Caco-2 (cell line): ENCODE results near the gene CACNA1S. TPM values are rescaled to one million over a fixed set of nuclear protein-coding genes. Genes with fewer than 3 reads are reported as not detected.

Experiments
- BruUV-seq: library from RNA; stranded (reverse); fragments of 400-500 nt; replicated peaks from 2 replicates; lab custom pipeline; 2021; lab: Mats Ljungman, UMichigan
- CTCF ChIA-PET: fragments of 300-600 bp; sonication (Branson Sonifier 250); formaldehyde crosslinking; loops from one replicate; lab custom pipeline; 2022; ENCODE audit warnings: antibody characterized with exemption; lab: Charles Lee
- POLR2A ChIA-PET: fragments of 300-600 bp; sonication (Branson Sonifier 250); formaldehyde crosslinking; loops from one replicate; lab custom pipeline; 2022; ENCODE audit warnings: antibody characterized with exemption; lab: Charles Lee
- DNase-seq, 2 experiments: peaks; one replicate each; pipeline versions ENCODE4 v3.0.0 to v3.0.0-alpha.2; 2020 to 2022
- H3K27me3 ChIP-seq: replicated peaks from 2 replicates; pipeline ENCODE4 v1.6.0; 2011; ENCODE audit warnings: low read length; ENCODE audit not compliant: control insufficient read depth, insufficient read depth
- H3K36me3 ChIP-seq: 2 replicates; pipeline ENCODE4 v1.5.1; 2011; ENCODE audit warnings: low read length; ENCODE audit not compliant: control insufficient read depth, insufficient read depth
- H3K4me1 ChIP-seq: fragments of 250-450 bp; sonication (Bioruptor Pico); 2 replicates; pipeline ENCODE4 v1.5.1; 2020; ENCODE audit warnings: mild to moderate bottlenecking
- H3K4me3 ChIP-seq: 2 replicates; pipeline ENCODE4 v1.5.1; 2011; ENCODE audit warnings: low read depth, mild to moderate bottlenecking, control low read depth, low read length
- H3K9me3 ChIP-seq: fragments of 250-450 bp; sonication (Bioruptor Pico); 2 replicates; pipeline ENCODE4 v1.5.1; 2020; ENCODE audit warnings: mild to moderate bottlenecking, moderate library complexity
- H3K27ac Mint-ChIP-seq: one replicate; pipeline ENCODE4 v1.8.0; 2022; ENCODE audit warnings: mixed read lengths; ENCODE audit not compliant: unreplicated experiment
- H3K27me3 Mint-ChIP-seq: one replicate; pipeline ENCODE4 v1.8.0; 2022; ENCODE audit warnings: mixed read lengths; ENCODE audit not compliant: insufficient read depth, unreplicated experiment
- H3K36me3 Mint-ChIP-seq: one replicate; pipeline ENCODE4 v1.8.0; 2022; ENCODE audit warnings: mild to moderate bottlenecking, mixed read lengths; ENCODE audit not compliant: insufficient read depth, unreplicated experiment
- H3K4me1 Mint-ChIP-seq: one replicate; pipeline ENCODE4 v1.8.0; 2022; ENCODE audit warnings: low read depth, mixed read lengths; ENCODE audit not compliant: unreplicated experiment
- H3K4me3 Mint-ChIP-seq: one replicate; pipeline ENCODE4 v1.8.0; 2022; ENCODE audit warnings: mild to moderate bottlenecking, moderate library complexity, mixed read lengths; ENCODE audit not compliant: unreplicated experiment
- H3K9me3 Mint-ChIP-seq: one replicate; pipeline ENCODE4 v1.8.0; 2022; ENCODE audit warnings: mixed read lengths; ENCODE audit not compliant: unreplicated experiment
- intact Hi-C: fragments of 100-400 bp; cut with micrococcal nuclease; formaldehyde crosslinking; loops from one replicate; pipeline ENCODE4 v1.10.0; 2022; ENCODE audit not compliant: unreplicated experiment
- total RNA-seq: library from RNA; stranded (reverse); gene quantifications from 2 replicates; pipeline ENCODE4 v1.2.3, GENCODE V29; 2022
- TF ChIP-seq, protein P1 (sequence below), 2 experiments: fragments of 200-600 bp in 1 of 2; IDR thresholded peaks; 1 replicate in 1 of 2; 2 replicates in 1 of 2; pipeline versions ENCODE4 v1.5.1 to v1.8.0; 2011 to 2022; ENCODE audit warnings: antibody characterized with exemption in 1 of 2, control low read depth in 1 of 2, inconsistent platforms in 1 of 2, low read depth in 1 of 2, low read length in 1 of 2, mild to moderate bottlenecking in 1 of 2, moderate library complexity in 1 of 2; ENCODE audit not compliant: insufficient read depth in 1 of 2, severe bottlenecking in 1 of 2, unreplicated experiment in 1 of 2

The CACNA1S gene
- total RNA-seq, 1 experiment from 2014 or later, result 0.07 TPM

DNA sequence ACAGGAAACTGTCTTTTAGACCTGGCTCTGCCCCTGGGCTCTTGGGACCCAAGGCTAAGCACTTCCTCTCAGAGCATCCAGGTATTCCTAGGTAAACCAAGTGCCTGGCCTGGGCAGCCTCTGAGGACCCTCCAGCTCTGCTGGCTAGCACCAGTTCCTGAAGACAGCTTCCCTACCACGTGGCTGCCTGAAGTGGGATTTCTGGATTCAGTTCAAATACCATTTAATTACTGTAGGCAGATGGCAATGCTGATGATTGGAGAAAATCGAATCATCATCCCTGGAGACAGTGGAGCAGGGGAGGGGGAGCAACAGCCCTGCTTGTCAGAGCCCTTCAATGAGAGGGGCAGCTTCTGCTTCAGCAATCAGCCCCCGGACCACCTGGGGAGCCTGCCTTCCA is 100.6 kb downstream of the CACNA1S start:
- H3K27me3 Mint-ChIP-seq, result no peaks in the 10 kb centered on the region
- no TSS peak for BruUV-seq
- H3K9me3 ChIP-seq, result no peaks in the 10 kb centered on the region
- no peaks in the 10 kb centered on the region for H3K36me3 Mint-ChIP-seq
- intact Hi-C loops, result no loop called here
- H3K27ac Mint-ChIP-seq, result no peak overlapping the region
- TF ChIP-seq, protein P1, sequence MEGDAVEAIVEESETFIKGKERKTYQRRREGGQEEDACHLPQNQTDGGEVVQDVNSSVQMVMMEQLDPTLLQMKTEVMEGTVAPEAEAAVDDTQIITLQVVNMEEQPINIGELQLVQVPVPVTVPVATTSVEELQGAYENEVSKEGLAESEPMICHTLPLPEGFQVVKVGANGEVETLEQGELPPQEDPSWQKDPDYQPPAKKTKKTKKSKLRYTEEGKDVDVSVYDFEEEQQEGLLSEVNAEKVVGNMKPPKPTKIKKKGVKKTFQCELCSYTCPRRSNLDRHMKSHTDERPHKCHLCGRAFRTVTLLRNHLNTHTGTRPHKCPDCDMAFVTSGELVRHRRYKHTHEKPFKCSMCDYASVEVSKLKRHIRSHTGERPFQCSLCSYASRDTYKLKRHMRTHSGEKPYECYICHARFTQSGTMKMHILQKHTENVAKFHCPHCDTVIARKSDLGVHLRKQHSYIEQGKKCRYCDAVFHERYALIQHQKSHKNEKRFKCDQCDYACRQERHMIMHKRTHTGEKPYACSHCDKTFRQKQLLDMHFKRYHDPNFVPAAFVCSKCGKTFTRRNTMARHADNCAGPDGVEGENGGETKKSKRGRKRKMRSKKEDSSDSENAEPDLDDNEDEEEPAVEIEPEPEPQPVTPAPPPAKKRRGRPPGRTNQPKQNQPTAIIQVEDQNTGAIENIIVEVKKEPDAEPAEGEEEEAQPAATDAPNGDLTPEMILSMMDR (IDR thresholded peaks at IDR 0.05; ENCODE audit: insufficient read depth in 1 of 2, low read depth in 1 of 2, low read length in 1 of 2, severe bottlenecking in 1 of 2, unreplicated experiment in 1 of 2), result no peak
- H3K9me3 Mint-ChIP-seq, result no peaks in the 10 kb centered on the region
- no peak overlapping the region for H3K4me3 Mint-ChIP-seq
- no peak overlapping the region for H3K4me3 ChIP-seq
- ChIA-PET CTCF (no interaction called here), POLR2A (no interaction called here)
- no peaks in the 10 kb centered on the region for H3K27me3 ChIP-seq
- H3K4me1 ChIP-seq, result no peaks in the 10 kb centered on the region
- DNase-seq, result no peak
- no peaks in the 10 kb centered on the region for H3K4me1 Mint-ChIP-seq
- no peaks in the 10 kb centered on the region for H3K36me3 ChIP-seq

DNA sequence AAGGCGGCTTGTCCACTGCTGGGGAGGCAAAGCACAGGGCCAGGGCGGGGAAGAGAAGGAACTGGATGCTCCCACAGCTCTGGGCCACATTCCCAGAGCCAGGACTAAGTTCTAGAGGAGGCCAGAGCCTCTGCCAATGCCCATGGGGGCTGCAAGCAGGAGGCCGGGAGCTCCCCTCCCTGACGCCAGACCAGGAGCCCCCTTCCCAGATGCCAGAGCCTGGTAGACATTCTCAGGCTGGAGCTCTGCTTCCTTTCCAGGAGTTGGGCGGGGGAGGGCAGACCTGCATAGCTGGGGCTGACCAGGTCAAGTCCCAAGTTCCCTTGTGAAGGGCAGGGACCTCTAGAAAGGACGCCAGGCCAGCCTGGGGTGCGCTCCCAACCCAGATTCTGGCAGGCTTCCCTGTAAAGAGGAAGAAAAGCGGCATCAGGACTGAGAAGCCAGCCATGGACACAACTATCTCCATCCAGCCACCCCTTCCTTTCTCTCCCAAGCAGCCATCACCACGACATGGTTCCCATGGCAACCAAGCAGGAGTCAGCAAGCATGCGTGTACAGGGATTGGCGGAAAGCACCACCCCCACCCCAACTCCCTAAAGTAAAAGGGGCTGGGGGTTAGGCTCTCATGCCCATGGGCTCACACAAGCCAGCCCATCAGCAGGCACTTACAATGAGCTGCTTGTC is 102.1 kb downstream of the CACNA1S start:
- H3K36me3 Mint-ChIP-seq, result no peaks in the 10 kb centered on the region
- no peak for DNase-seq
- H3K27me3 Mint-ChIP-seq, result no peaks in the 10 kb centered on the region
- no peak overlapping the region for H3K4me3 Mint-ChIP-seq
- H3K4me3 ChIP-seq, result no peak overlapping the region
- H3K36me3 ChIP-seq, result no peaks in the 10 kb centered on the region
- no peaks in the 10 kb centered on the region for H3K9me3 ChIP-seq
- no peaks in the 10 kb centered on the region for H3K27me3 ChIP-seq
- no peak overlapping the region for H3K27ac Mint-ChIP-seq
- no TSS peak for BruUV-seq
- POLR2A ChIA-PET, result no interaction called here
- TF ChIP-seq, protein P1 (IDR thresholded peaks at IDR 0.05; ENCODE audit: insufficient read depth in 1 of 2, low read depth in 1 of 2, low read length in 1 of 2, severe bottlenecking in 1 of 2, unreplicated experiment in 1 of 2), result no peak
- no peaks in the 10 kb centered on the region for H3K9me3 Mint-ChIP-seq
- H3K4me1 Mint-ChIP-seq, result no peaks in the 10 kb centered on the region
- CTCF ChIA-PET, result no interaction called here
- H3K4me1 ChIP-seq, result no peaks in the 10 kb centered on the region
- intact Hi-C loops, result no loop called here

DNA sequence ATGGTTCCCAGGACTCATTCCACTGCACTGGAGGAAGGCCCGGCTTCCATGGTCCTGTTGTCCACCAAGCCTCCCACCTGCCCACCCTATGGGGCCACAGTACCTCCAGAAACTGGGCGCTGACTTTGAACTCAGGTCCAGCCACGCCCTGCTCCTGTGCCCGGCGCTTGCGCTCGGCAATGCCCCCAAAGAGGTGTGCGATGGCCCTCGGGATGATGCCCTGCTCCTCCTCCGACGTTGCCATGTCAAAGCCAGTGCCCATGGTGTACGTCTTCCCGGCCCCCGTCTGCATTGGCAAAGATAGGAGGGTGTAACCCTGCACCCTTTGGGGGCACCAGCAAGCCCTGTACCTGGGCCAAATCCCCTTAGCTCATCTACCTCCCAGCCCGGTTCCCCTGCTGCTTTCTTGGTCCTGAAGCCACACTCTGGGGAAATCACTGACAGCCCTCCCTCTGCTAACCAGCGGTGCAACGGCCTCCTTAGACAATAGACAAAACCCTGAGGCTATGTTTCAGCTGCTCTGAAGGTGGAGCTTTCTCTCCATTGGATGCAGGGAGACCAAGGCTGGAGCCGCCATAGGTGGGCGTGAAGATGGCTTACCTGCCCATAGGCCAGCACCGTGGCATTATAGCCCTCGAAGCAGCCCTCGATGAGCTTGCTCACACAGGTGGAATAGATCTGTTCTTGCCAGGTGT is 103.4 kb downstream of the CACNA1S start:
- Histone ChIP-seq H3K36me3 (no peaks in the 10 kb centered on the region), H3K27me3 (no peaks in the 10 kb centered on the region), H3K4me3 (no peak overlapping the region), H3K4me1 (no peaks in the 10 kb centered on the region), H3K9me3 (no peaks in the 10 kb centered on the region)
- no peak overlapping the region for H3K27ac Mint-ChIP-seq
- TF ChIP-seq, protein P1 (IDR thresholded peaks at IDR 0.05; ENCODE audit: insufficient read depth in 1 of 2, low read depth in 1 of 2, low read length in 1 of 2, severe bottlenecking in 1 of 2, unreplicated experiment in 1 of 2), result no peak
- H3K27me3 Mint-ChIP-seq, result no peaks in the 10 kb centered on the region
- no peaks in the 10 kb centered on the region for H3K4me1 Mint-ChIP-seq
- no peaks in the 10 kb centered on the region for H3K9me3 Mint-ChIP-seq
- intact Hi-C loops, result no loop called here
- H3K4me3 Mint-ChIP-seq, result no peak overlapping the region
- H3K36me3 Mint-ChIP-seq, result no peaks in the 10 kb centered on the region
- POLR2A ChIA-PET, result no interaction called here
- DNase-seq, result no peak
- CTCF ChIA-PET, result no interaction called here
- no TSS peak for BruUV-seq
